BJ (cell line): ENCODE data around the gene NRG3. TPM values are rescaled to one million over a fixed set of nuclear protein-coding genes. Genes with fewer than 3 reads are reported as not detected.

Source experiments
- CTCF ChIA-PET: fragments of 350-600 bp; formaldehyde crosslinking; extraction: SDS; loops from one replicate; lab custom pipeline; 2021; ENCODE audit warnings: antibody characterized with exemption, inconsistent platforms; lab: Yijun Ruan, JAX
- POLR2A ChIA-PET: fragments of 300-600 bp; sonication (Branson Sonifier 250); formaldehyde crosslinking; extraction: SDS; loops from one replicate; lab custom pipeline; 2021; ENCODE audit warnings: antibody characterized with exemption; lab: Charles Lee
- DNase-seq: peaks from one replicate; pipeline ENCODE4 v3.0.0-alpha.2; 2011; ENCODE audit warnings: low read depth
- H3K27me3 ChIP-seq: 2 replicates; pipeline ENCODE4 v1.6.0; 2011; ENCODE audit warnings: low read length; ENCODE audit not compliant: control insufficient read depth, insufficient read depth
- H3K36me3 ChIP-seq: 2 replicates; pipeline ENCODE4 v1.5.1; 2011; ENCODE audit warnings: low read length; ENCODE audit not compliant: control insufficient read depth, insufficient read depth
- H3K4me3 ChIP-seq: 2 replicates; pipeline ENCODE4 v1.5.1; 2011; ENCODE audit warnings: low read depth, mild to moderate bottlenecking, control low read depth, low read length
- CTCF ChIP-seq: IDR thresholded peaks from 2 replicates; pipeline ENCODE4 v1.5.1; 2011; ENCODE audit warnings: low read depth, mild to moderate bottlenecking, control low read depth, inconsistent platforms, low read length, moderate library complexity; ENCODE audit not compliant: insufficient read depth
- polyA plus RNA-seq: library from polyadenylated mRNA; depleted of rRNA; stranded (reverse); fragments of >200 nt; gene quantifications from 2 replicates; pipeline ENCODE4 v1.2.3, GENCODE V29; 2011

NRG3 gene
- polyA plus RNA-seq, 1 experiment = not detected

- DNase-seq = no peak
- H3K27me3 ChIP-seq = no peaks in the 10 kb centered on the region
- no peak for TF ChIP-seq CTCF
- ChIA-PET POLR2A (no interaction called here), CTCF (no interaction called here)
- H3K36me3 ChIP-seq = no peaks in the 10 kb centered on the region
- no peak overlapping the region for H3K4me3 ChIP-seq
Measured at GRCh38 chr10:82310839-82311238, 435.8 kb downstream of the NRG3 start.

GRCh38 chr10:82313401-82313800 lies 438.4 kb downstream of the NRG3 start:
- CTCF ChIA-PET = no interaction called here

GRCh38 chr10:82318534-82318933 lies 443.5 kb downstream of the NRG3 start:
- POLR2A ChIA-PET = no interaction called here
- no peak for TF ChIP-seq CTCF
- CTCF ChIA-PET = no interaction called here

More at GRCh38 chr10:82313401-82313800, 438.4 kb downstream of the NRG3 start:
- Histone ChIP-seq H3K27me3 (no peaks in the 10 kb centered on the region), H3K4me3 (no peak overlapping the region), H3K36me3 (no peaks in the 10 kb centered on the region)
- no peak for TF ChIP-seq CTCF
- DNase-seq = no peak
- POLR2A ChIA-PET = no interaction called here

GRCh38 chr10:82319074-82319473 lies 444.1 kb downstream of the NRG3 start:
- Histone ChIP-seq H3K36me3 (no peaks in the 10 kb centered on the region), H3K4me3 (no peak overlapping the region), H3K27me3 (no peaks in the 10 kb centered on the region)
- POLR2A ChIA-PET = no interaction called here
- no peak for DNase-seq
- CTCF ChIA-PET = no interaction called here
- TF ChIP-seq CTCF = no peak

More at GRCh38 chr10:82318534-82318933, 443.5 kb downstream of the NRG3 start:
- H3K36me3 ChIP-seq = no peaks in the 10 kb centered on the region
- H3K4me3 ChIP-seq = no peak overlapping the region
- H3K27me3 ChIP-seq = no peaks in the 10 kb centered on the region
- DNase-seq = no peak

GRCh38 chr10:82319562-82319961 lies 444.6 kb downstream of the NRG3 start:
- Histone ChIP-seq H3K4me3 (no peak overlapping the region), H3K27me3 (no peaks in the 10 kb centered on the region), H3K36me3 (no peaks in the 10 kb centered on the region)
- CTCF ChIA-PET = no interaction called here
- no peak for TF ChIP-seq CTCF
- no peak for DNase-seq
- POLR2A ChIA-PET = no interaction called here
